Measurements from ENCODE around the gene RAB25. TPM values are rescaled to one million over a fixed set of nuclear protein-coding genes. Genes with fewer than 3 reads are reported as not detected.

RAB25 gene
- total RNA-seq, 2 experiments from 2014 or later = 0.46 to 0.77 TPM

DNA sequence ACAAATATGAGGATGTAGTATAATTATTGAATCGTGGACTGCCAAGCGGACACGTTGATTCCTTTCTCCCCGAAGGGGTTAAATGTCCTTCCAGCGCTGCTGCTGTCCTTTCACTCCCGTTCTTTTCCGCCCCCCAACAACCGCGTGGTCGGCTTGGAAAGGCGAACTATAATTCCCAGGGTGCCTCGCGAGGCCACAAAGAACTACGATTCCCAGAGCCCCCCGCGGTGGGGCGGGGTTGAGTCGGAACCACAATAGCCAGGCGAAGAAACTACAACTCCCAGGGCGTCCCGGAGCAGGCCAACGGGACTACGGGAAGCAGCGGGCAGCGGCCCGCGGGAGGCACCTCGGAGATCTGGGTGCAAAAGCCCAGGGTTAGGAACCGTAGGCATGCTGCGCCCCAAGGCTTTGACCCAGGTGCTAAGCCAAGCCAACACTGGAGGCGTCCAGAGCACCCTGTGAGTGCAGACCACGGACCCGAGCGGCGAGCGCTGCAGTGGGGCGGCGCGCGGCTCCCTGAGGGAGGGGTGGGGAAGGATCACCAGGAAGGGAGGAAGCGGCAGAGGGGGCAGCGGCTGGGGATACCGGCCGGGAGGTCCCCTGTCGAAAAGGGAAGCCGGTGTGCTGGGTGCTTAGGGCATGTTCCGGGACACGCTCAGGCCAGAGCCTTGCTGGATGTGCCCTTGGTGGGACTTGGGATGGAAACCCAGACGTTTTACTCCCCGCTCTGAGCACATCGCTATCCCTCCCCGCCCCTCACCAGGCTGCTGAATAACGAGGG is 6.3 kb upstream of the RAB25 start, which contains the start of gene LAMTOR2:
Gene LAMTOR2, plus strand, starts transcription at position 283 of the 781 bp plus-strand sequence. Its CDS starts 108 bp downstream, at position 391.
- ChIA-PET POLR2A (no interaction called here), CTCF (interaction anchor here (0.8 to 1.1 kb wide), 4 partner anchors 10 to 336 kb away, joined by 3 to 4 read pairs (median 3); partner anchors contain the start of gene SMG5)
- peak within 1 kb of the TSS; percentile 92 for H3K4me3 Mint-ChIP-seq
- peak; percentile 82 for ATAC-seq
- peak within 1 kb of the TSS; percentile 88 for H3K27ac Mint-ChIP-seq
- peaks cover 18% of the 10 kb centered on the region for H3K4me1 Mint-ChIP-seq
- intact Hi-C loops (cut with DNase I, micrococcal nuclease) = loop anchor here (1.0 to 5.0 kb wide), 11 partner anchors 28 to 792 kb away; partner anchors contain the start of genes ARHGEF2 (in 1 of the 2), ASH1L (in 1 of the 2), DAP3 (in 1 of the 2) and FDPS (in 1 of the 2)
- H3K27me3 Mint-ChIP-seq = no peaks in the 10 kb centered on the region
- H3K9me3 Mint-ChIP-seq (ENCODE audit: low read depth) = no peaks in the 10 kb centered on the region
- DNase-seq = peak; percentile 98
- peaks cover 12% of the 10 kb centered on the region for H3K36me3 Mint-ChIP-seq (ENCODE audit: low read depth)

GRCh38 chr1:156055281-156056048 is 5.5 kb upstream of the RAB25 start:
- H3K27me3 Mint-ChIP-seq = no peaks in the 10 kb centered on the region
- H3K36me3 Mint-ChIP-seq (ENCODE audit: low read depth) = peaks cover 11% of the 10 kb centered on the region
- no peak for DNase-seq
- H3K4me1 Mint-ChIP-seq = peaks cover 18% of the 10 kb centered on the region
- intact Hi-C loops (cut with DNase I, micrococcal nuclease) = loop anchor here (1.0 to 2.0 kb wide), 2 partner anchors 27 to 77 kb away; partner anchors contain the start of genes ARHGEF2 (in 1 of the 2) and MEX3A (in 1 of the 2)
- H3K9me3 Mint-ChIP-seq (ENCODE audit: low read depth) = no peaks in the 10 kb centered on the region
- ChIA-PET CTCF (no interaction called here), POLR2A (no interaction called here)
- ATAC-seq = no peak
- H3K27ac Mint-ChIP-seq = peak overlapping the region; percentile 88
- peak overlapping the region; percentile 92 for H3K4me3 Mint-ChIP-seq

- Mint-ChIP-seq H3K27ac (no peak overlapping the region), H3K9me3 (ENCODE audit: low read depth) (no peaks in the 10 kb centered on the region), H3K36me3 (ENCODE audit: low read depth) (peaks cover 11% of the 10 kb centered on the region), H3K4me1 (peaks cover 18% of the 10 kb centered on the region), H3K4me3 (no peak overlapping the region), H3K27me3 (no peaks in the 10 kb centered on the region)
- ATAC-seq (no peak), DNase-seq (no peak)
- intact Hi-C loops (cut with DNase I, micrococcal nuclease) = no loop called here
- POLR2A ChIA-PET = interaction anchor here (0.6 kb wide), 1 partner anchor 98 kb away, joined by 9 read pairs; no protein-coding TSS in a partner anchor
- CTCF ChIA-PET = interaction anchor here (1.0 to 1.7 kb wide), 2 partner anchors 10 to 263 kb away, joined by 5 to 6 read pairs; no protein-coding TSS in a partner anchor
Observed at GRCh38 chr1:156056326-156056849, 4.6 kb upstream of the RAB25 start.

DNA sequence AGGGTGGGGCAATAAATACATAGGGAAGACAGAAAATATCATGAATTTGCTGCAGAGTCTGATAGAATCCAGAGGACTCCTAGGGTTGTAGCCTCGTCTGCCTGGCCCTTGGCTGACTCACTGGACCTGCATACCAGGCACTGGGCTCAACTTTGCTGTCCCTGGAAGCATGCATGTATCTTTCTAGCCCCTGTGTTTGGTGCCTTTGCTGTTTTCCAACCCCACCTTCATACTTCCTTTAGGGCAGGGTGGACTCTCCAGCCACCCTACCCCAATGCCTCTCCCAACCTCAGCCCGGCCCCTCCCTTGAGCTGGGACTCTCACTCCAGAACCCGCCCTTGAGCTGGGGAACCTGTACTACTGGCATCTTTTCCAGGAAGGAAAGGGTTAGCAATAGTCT is 1.2 kb downstream of the RAB25 start:
- no peak for ATAC-seq
- no peak overlapping the region for H3K4me3 Mint-ChIP-seq
- H3K27ac Mint-ChIP-seq = no peak overlapping the region
- DNase-seq = no peak
- H3K27me3 Mint-ChIP-seq = no peaks in the 10 kb centered on the region
- peaks cover 14% of the 10 kb centered on the region for H3K4me1 Mint-ChIP-seq
- ChIA-PET POLR2A (no interaction called here), CTCF (interaction anchor here (0.6 kb wide), 1 partner anchor 106 kb away, joined by 3 read pairs; no protein-coding TSS in a partner anchor)
- peaks cover 5% of the 10 kb centered on the region for H3K36me3 Mint-ChIP-seq (ENCODE audit: low read depth)
- no peaks in the 10 kb centered on the region for H3K9me3 Mint-ChIP-seq (ENCODE audit: low read depth)
- intact Hi-C loops (cut with DNase I, micrococcal nuclease) = no loop called here

DNA sequence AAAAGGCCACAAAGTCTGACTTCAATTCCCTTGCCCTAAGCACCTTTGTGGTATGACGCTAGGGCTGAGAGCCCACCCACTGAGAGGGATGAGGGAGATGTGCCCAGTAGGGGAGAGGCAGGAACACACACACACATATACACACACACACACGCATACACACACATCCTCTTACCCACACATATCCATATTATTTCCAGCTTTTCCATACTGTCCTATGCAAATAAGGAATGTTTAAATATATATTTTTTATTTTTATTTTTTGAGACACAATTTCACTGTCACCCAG is 3.0 kb downstream of the RAB25 start:
- Mint-ChIP-seq H3K4me3 (no peak overlapping the region), H3K9me3 (ENCODE audit: low read depth) (no peaks in the 10 kb centered on the region), H3K27ac (no peak overlapping the region), H3K27me3 (no peaks in the 10 kb centered on the region), H3K4me1 (peaks cover 14% of the 10 kb centered on the region), H3K36me3 (ENCODE audit: low read depth) (no peaks in the 10 kb centered on the region)
- DNase-seq = no peak
- ATAC-seq = no peak
- intact Hi-C loops (cut with DNase I, micrococcal nuclease) = no loop called here
- CTCF ChIA-PET = no interaction called here
- POLR2A ChIA-PET = interaction anchor here (0.6 kb wide), 1 partner anchor 382 kb away, joined by 7 read pairs; no protein-coding TSS in a partner anchor

DNA sequence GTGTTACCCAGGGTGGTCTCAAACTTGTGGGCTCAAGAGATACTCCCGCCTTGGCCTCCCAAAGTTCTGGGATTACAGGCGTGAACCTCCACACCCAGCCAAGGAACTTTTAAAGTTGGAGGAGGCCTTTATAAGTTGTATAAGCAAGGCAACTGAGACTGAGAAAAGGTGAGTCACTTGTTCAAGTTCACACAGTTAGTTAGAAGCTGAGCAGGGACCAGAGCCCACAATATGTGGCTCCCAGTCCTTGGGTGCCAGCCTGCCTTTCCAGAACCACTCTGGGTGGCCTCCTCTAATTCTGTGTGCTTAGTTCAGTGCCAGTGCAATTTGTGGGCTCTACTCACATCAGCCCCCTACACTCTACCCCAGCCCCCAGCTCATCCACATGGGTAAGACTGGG is 3.7 kb downstream of the RAB25 start:
- Mint-ChIP-seq H3K4me3 (no peak overlapping the region), H3K27ac (no peak overlapping the region), H3K36me3 (ENCODE audit: low read depth) (no peaks in the 10 kb centered on the region), H3K9me3 (ENCODE audit: low read depth) (no peaks in the 10 kb centered on the region), H3K4me1 (peaks cover 14% of the 10 kb centered on the region), H3K27me3 (no peaks in the 10 kb centered on the region)
- CTCF ChIA-PET = interaction anchor here (0.6 to 2.8 kb wide), 8 partner anchors 10 to 160 kb away, joined by 3 to 16 read pairs (median 3); partner anchors contain the start of gene LAMTOR2
- ATAC-seq = peak; percentile 80
- peak; percentile 30 for DNase-seq
- POLR2A ChIA-PET = interaction anchor here (0.5 kb wide), 1 partner anchor 133 kb away, joined by 5 read pairs; no protein-coding TSS in a partner anchor
- intact Hi-C loops (cut with DNase I, micrococcal nuclease) = loop anchor here in 1 of 2 experiments (1.0 kb wide), 1 partner anchor 38 kb away; no protein-coding TSS in a partner anchor

DNA sequence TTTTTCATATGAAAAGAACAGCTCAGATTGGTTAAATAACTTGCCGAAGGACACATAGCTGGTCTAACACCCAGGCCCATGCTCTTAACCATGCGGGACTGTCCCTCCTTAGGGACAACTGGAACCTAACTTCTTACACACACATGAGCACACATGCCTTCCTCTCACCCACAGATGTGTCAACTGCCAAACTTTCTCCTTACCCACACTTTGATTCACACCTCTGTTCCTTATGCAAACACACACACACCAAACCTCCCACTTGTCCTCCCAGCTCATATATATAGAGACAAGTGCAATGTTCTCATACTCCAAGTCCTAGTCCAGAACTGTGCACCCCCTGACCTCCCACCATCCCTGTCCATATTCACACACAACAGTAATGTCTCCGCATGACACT is 4.3 kb downstream of the RAB25 start:
- ChIA-PET CTCF (interaction anchor here (0.5 to 2.8 kb wide), 11 partner anchors 11 to 160 kb away, joined by 3 to 19 read pairs (median 3); partner anchors contain the start of genes LAMTOR2 and PMF1), POLR2A (interaction anchor here (0.5 kb wide), 1 partner anchor 134 kb away, joined by 5 read pairs; no protein-coding TSS in a partner anchor)
- no peak overlapping the region for H3K27ac Mint-ChIP-seq
- intact Hi-C loops (cut with DNase I, micrococcal nuclease) = loop anchor here in 1 of 2 experiments (1.0 kb wide), 1 partner anchor 39 kb away; no protein-coding TSS in a partner anchor
- H3K27me3 Mint-ChIP-seq = no peaks in the 10 kb centered on the region
- H3K4me1 Mint-ChIP-seq = peaks cover 14% of the 10 kb centered on the region
- peak; percentile 29 for ATAC-seq
- no peaks in the 10 kb centered on the region for H3K9me3 Mint-ChIP-seq (ENCODE audit: low read depth)
- H3K36me3 Mint-ChIP-seq (ENCODE audit: low read depth) = no peaks in the 10 kb centered on the region
- no peak overlapping the region for H3K4me3 Mint-ChIP-seq
- DNase-seq = peak; percentile 21

GRCh38 chr1:156065871-156066270 is 4.9 kb downstream of the RAB25 start:
- no peaks in the 10 kb centered on the region for H3K9me3 Mint-ChIP-seq (ENCODE audit: low read depth)
- H3K4me3 Mint-ChIP-seq = no peak overlapping the region
- H3K27me3 Mint-ChIP-seq = no peaks in the 10 kb centered on the region
- no peak for ATAC-seq
- intact Hi-C loops (cut with DNase I, micrococcal nuclease) = loop anchor here (1.0 kb wide), 3 partner anchors 40 to 128 kb away; no protein-coding TSS in a partner anchor
- DNase-seq = no peak
- POLR2A ChIA-PET = interaction anchor here (1.0 kb wide), 1 partner anchor 40 kb away, joined by 3 read pairs; no protein-coding TSS in a partner anchor
- no peaks in the 10 kb centered on the region for H3K36me3 Mint-ChIP-seq (ENCODE audit: low read depth)
- H3K4me1 Mint-ChIP-seq = peaks cover 14% of the 10 kb centered on the region
- CTCF ChIA-PET = interaction anchor here (0.6 to 2.8 kb wide), 24 partner anchors 9 to 859 kb away, joined by 3 to 19 read pairs (median 5); partner anchors contain the start of genes SMG5, SSR2 and TMEM79
- no peak overlapping the region for H3K27ac Mint-ChIP-seq

DNA sequence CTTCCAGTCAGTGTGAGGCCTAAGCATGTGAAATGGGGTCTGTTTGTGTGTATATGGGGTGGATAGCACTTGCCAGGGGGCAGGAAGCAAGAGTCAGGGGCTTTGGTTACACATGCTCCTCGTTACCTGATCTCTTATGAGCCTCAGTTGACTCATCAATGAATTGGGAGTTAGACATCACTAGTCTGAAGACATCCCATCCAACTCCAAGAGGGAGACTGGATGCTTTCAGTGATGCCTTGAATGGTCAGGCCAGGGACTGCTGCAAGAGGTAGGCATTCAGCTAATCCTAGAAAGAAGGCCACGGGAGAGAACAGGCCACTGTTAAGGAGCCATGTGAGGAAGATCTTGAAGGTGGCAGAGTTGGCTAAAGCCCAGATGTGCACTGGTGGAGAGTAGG is 6.3 kb downstream of the RAB25 start:
- DNase-seq = no peak
- CTCF ChIA-PET = interaction anchor here (0.6 to 2.8 kb wide), 9 partner anchors 14 to 265 kb away, joined by 3 to 19 read pairs (median 5); partner anchors contain the start of genes GLMP, SSR2 and UBQLN4
- ATAC-seq = no peak
- intact Hi-C loops (cut with DNase I, micrococcal nuclease) = no loop called here
- Mint-ChIP-seq H3K27ac (no peak overlapping the region), H3K27me3 (no peaks in the 10 kb centered on the region), H3K4me3 (no peak overlapping the region), H3K36me3 (ENCODE audit: low read depth) (no peaks in the 10 kb centered on the region), H3K9me3 (ENCODE audit: low read depth) (no peaks in the 10 kb centered on the region), H3K4me1 (peaks cover 14% of the 10 kb centered on the region)
- POLR2A ChIA-PET = no interaction called here

DNA sequence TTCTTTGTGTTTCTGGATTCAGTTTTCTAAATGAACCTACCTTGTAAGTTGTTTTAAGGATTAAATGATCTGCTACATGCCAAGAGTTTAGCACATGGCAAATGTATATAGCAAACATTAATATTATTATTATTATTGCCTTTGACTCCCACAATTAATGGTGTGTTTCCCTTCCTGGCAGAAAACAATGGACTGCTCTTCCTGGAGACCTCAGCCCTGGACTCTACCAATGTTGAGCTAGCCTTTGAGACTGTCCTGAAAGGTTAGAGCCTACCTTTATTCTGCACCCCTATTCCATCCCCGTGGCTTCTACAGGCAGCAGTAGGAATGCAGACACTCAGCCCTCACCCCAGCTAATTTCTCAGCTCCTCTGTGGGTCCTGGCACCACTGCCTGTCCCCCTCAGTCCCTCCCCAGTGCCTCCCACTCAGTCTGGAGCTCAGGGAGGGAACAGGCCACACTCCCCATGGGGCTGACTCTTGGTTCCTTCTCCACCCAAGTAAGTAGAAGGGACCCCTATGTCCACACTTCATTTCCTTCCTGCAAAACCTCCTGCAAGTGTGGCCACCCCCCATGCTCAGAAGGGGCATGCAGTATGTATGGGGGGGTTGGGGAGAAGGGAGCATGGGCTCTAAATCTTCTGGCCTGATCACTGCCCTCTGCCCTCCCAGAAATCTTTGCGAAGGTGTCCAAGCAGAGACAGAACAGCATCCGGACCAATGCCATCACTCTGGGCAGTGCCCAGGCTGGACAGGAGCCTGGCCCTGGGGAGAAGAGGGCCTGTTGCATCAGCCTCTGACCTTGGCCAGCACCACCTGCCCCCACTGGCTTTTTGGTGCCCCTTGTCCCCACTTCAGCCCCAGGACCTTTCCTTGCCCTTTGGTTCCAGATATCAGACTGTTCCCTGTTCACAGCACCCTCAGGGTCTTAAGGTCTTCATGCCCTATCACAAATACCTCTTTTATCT is 8.8 kb downstream of the RAB25 start:
- DNase-seq = no peak
- Mint-ChIP-seq H3K4me1 (peaks cover 11% of the 10 kb centered on the region), H3K27me3 (no peaks in the 10 kb centered on the region), H3K4me3 (no peak overlapping the region), H3K36me3 (ENCODE audit: low read depth) (no peaks in the 10 kb centered on the region), H3K27ac (no peak overlapping the region), H3K9me3 (ENCODE audit: low read depth) (no peaks in the 10 kb centered on the region)
- ChIA-PET CTCF (no interaction called here), POLR2A (no interaction called here)
- intact Hi-C loops (cut with DNase I, micrococcal nuclease) = no loop called here
- no peak for ATAC-seq

Data from activated CD4-positive, alpha-beta T cell treated with anti-CD3 and anti-CD28 coated beads for 36 hours (primary cell).